HG02763 (cell line): Measurements from ENCODE around the gene NARF.
"Not testable (repeated sequence)": the region's sequence is repeated elsewhere in the genome, so short reads cannot be mapped to it uniquely, and the experiment has no call there.

ENCODE experiments used
- ATAC-seq: cut with Tn5 transposase; IDR thresholded peaks from one replicate; pipeline ENCODE4 v1.9.1; 2021; ENCODE audit warnings: mild to moderate bottlenecking, moderate library complexity; ENCODE audit not compliant: unreplicated experiment

NARF gene

GRCh38 chr17:82529914-82530300, 71.4 kb downstream of the NARF start:
- ATAC-seq = no peak

GRCh38 chr17:82531431-82531881, 72.9 kb downstream of the NARF start:
- ATAC-seq = no peak

GRCh38 chr17:82534401-82534812, 75.9 kb downstream of the NARF start:
- no peak for ATAC-seq

- no peak for ATAC-seq
Measured at GRCh38 chr17:82536512-82537201, 78.1 kb downstream of the NARF start.

GRCh38 chr17:82537228-82537627, 78.7 kb downstream of the NARF start:
- not testable (repeated sequence) for ATAC-seq

GRCh38 chr17:82539076-82539475, 80.5 kb downstream of the NARF start:
- not testable (repeated sequence) for ATAC-seq
